Coronary artery (tissue), 2 donors: ENCODE data around the gene KIF4A.

Experiments
- DNase-seq: peaks from one replicate; pipeline ENCODE4 v3.0.0-alpha.2; 2017; ENCODE audit warnings: low spot score
- H3K27ac ChIP-seq, 2 donors: fragments of 200-600 bp; sonication (generic); one replicate each; pipeline ENCODE4 v1.5.1; 2016 to 2019
- H3K4me3 ChIP-seq: fragments of 200-600 bp; sonication (generic); 2 replicates; pipeline ENCODE4 v1.5.1; 2016; ENCODE audit warnings: mild to moderate bottlenecking, moderate library complexity
- CTCF ChIP-seq: fragments of 200-600 bp; sonication (generic); IDR thresholded peaks from one replicate; pipeline ENCODE4 v1.5.1; 2019; ENCODE audit warnings: antibody characterized with exemption

KIF4A gene

GRCh38 chrX:70434352-70434866, 144.5 kb downstream of the KIF4A start:
- DNase-seq: peak; percentile 89
- H3K27ac ChIP-seq: peak overlapping the region; percentile 72 to 93
- peak overlapping the region; percentile 76 for H3K4me3 ChIP-seq
- no peak for TF ChIP-seq CTCF

- no peak for TF ChIP-seq CTCF
- Histone ChIP-seq H3K4me3 (peak overlapping the region; percentile 76), H3K27ac (peak overlapping the region; percentile 72 to 93)
- DNase-seq: no peak
Observed at GRCh38 chrX:70434914-70435586, 145.1 kb downstream of the KIF4A start.

GRCh38 chrX:70436343-70436742, 146.4 kb downstream of the KIF4A start:
- H3K4me3 ChIP-seq: no peak overlapping the region
- TF ChIP-seq CTCF: no peak
- DNase-seq: no peak
- peak overlapping the region; percentile 72 to 93 for H3K27ac ChIP-seq

- DNase-seq: no peak
- TF ChIP-seq CTCF: no peak
- no peak overlapping the region for H3K4me3 ChIP-seq
- peak overlapping the region; percentile 12 to 93 for H3K27ac ChIP-seq
Observed at GRCh38 chrX:70437011-70437410, 147.1 kb downstream of the KIF4A start.

GRCh38 chrX:70437921-70438665, 148.2 kb downstream of the KIF4A start:
- TF ChIP-seq CTCF: no peak
- no peak overlapping the region for H3K4me3 ChIP-seq
- H3K27ac ChIP-seq: no peak overlapping the region
- no peak for DNase-seq

- no peak for TF ChIP-seq CTCF
- Histone ChIP-seq H3K27ac (no peak overlapping the region), H3K4me3 (no peak overlapping the region)
- no peak for DNase-seq
Observed at GRCh38 chrX:70439016-70439415, 149.1 kb downstream of the KIF4A start.
